ENCODE data around the gene NDUFB4. TPM values are rescaled to one million over a fixed set of nuclear protein-coding genes. Genes with fewer than 3 reads are reported as not detected.

NDUFB4 gene
- total and polyA plus RNA-seq, 9 of the 15 experiments (the other 6 are each of a cell fraction or from before 2014, with no cell fraction given), result 124 to 670 (median 227) TPM

GRCh38 chr3:120558771-120559241 is 37.3 kb upstream of the NDUFB4 start:
- H3K27me3 ChIP-seq (ENCODE audit: control insufficient read depth in 2 of 2, insufficient read depth in 2 of 2, low read length in 2 of 2), result no peaks in the 10 kb centered on the region; a peak in 1 of 5 replicates
- no TSS peak for BruUV-seq (replicated peaks)
- ChIA-PET POLR2A (interaction anchor here (0.7 to 1.1 kb wide), 4 partner anchors 14 to 466 kb away, joined by 3 to 4 read pairs (median 3); partner anchors contain the start of genes GTF2E1 and RABL3), CTCF (ENCODE audit: low intra/inter-chr PET ratio) (interaction anchor here (0.7 to 1.8 kb wide), 7 partner anchors 138 to 667 kb away, joined by 3 to 8 read pairs (median 3); no protein-coding TSS in a partner anchor)
- H3K36me3 ChIP-seq (ENCODE audit: control insufficient read depth, insufficient read depth, low read length), result no peaks in the 10 kb centered on the region
- H3K27ac ChIP-seq (ENCODE audit: extremely low read depth, low read depth, low read length), result peak overlapping the region; percentile 71; the same call in 2 of the 3 replicates
- H3K4me3 ChIP-seq, result peak overlapping the region; percentile 35
- peaks cover 0 to 7% of the 10 kb centered on the region in 2 experiments; a peak in 3 of 5 replicates for H3K4me1 ChIP-seq (replicated peaks in 1 of 2; ENCODE audit: control insufficient read depth in 2 of 2, insufficient read depth in 2 of 2, low read length in 2 of 2)
- H3K4me2 ChIP-seq (ENCODE audit: insufficient read depth, low read length), result peak overlapping the region; percentile 81
- peak overlapping the region; percentile 95 for H2AFZ ChIP-seq (ENCODE audit: low read depth, low read length)
- peak; percentile 81 for ATAC-seq
- FAIRE-seq, result peak; percentile 74
- H3K9me1 ChIP-seq (ENCODE audit: control insufficient read depth, insufficient read depth, low read length), result no peaks in the 10 kb centered on the region
- in situ Hi-C loops (cut with MboI), result loop anchor here (10.0 kb wide), 1 partner anchor 104 kb away; the partner anchor contains the start of gene FSTL1
- H4K20me1 ChIP-seq (replicated peaks; ENCODE audit: control insufficient read depth, insufficient read depth, low read length), result no peaks in the 10 kb centered on the region
- 0% methylated on average over 15 of the region's 17 CpGs for WGBS (ENCODE audit: insufficient coverage, low coverage, missing lambda C conversion rate)
- H3K9me3 ChIP-seq (replicated peaks; ENCODE audit: control insufficient read depth, insufficient read depth, low read depth, low read length), result no peaks in the 10 kb centered on the region
- H3K9ac ChIP-seq (ENCODE audit: insufficient read depth in 1 of 2, low read depth in 2 of 2, low read length in 2 of 2), result peak overlapping the region; percentile 23 to 50; a peak in 3 of 4 replicates
- intact Hi-C loops (cut with micrococcal nuclease), result loop anchor here (1.0 to 10.0 kb wide), 3 partner anchors 140 to 464 kb away; partner anchors contain the start of gene GSK3B
- H3K79me2 ChIP-seq (ENCODE audit: control insufficient read depth, insufficient read depth, low read length), result no peaks in the 10 kb centered on the region
- DNase-seq (ENCODE audit: extremely low read depth in 1 of 4, low spot score in 3 of 4), result peak; percentile 65 to 84 (median 74)
- TF ChIP-seq ATF4 (CRISPR knock-in tag; IDR thresholded peaks at IDR 0.05), result no peak
- TF ChIP-seq SMARCA4 (IDR thresholded peaks at IDR 0.05), result peak; percentile 11; the same call in 1 of the 2 replicates
- peak; percentile 84 for TF ChIP-seq RFX1 (IDR thresholded peaks at IDR 0.05)
- TF ChIP-seq SNAPC5 (CRISPR knock-in tag; IDR thresholded peaks at IDR 0.05), result no peak
- TF ChIP-seq MLX (CRISPR knock-in tag; conservative IDR thresholded peaks at IDR 0.05), result no peak
- TF ChIP-seq WHSC1 (IDR thresholded peaks at IDR 0.05; ENCODE audit: low read length), result no peak
- TF ChIP-seq FOXJ3 (CRISPR knock-in tag; IDR thresholded peaks at IDR 0.05), result peak; percentile 96
- TF ChIP-seq ZBTB1 (CRISPR knock-in tag; IDR thresholded peaks at IDR 0.05; ENCODE audit: borderline replicate concordance, low read depth), result peak; percentile 93
- no peak for TF ChIP-seq KLF16 (IDR thresholded peaks at IDR 0.05)
- no peak for TF ChIP-seq CXXC5 (CRISPR knock-in tag; IDR thresholded peaks at IDR 0.05)
- TF ChIP-seq REST (IDR thresholded peaks at IDR 0.05; ENCODE audit: borderline replicate concordance), result peak; percentile 62; the same call in 1 of the 2 replicates
- TF ChIP-seq REST (CRISPR knock-in tag; IDR thresholded peaks at IDR 0.05; ENCODE audit: low read depth), result no peak

Data from K562 (cell line).